Thyroid gland (tissue), 4 donors: ENCODE measurements around the gene ITGB1. TPM values are rescaled to one million over a fixed set of nuclear protein-coding genes. Genes with fewer than 3 reads are reported as not detected.

Source experiments
- DNase-seq, 2 donors: peaks; one replicate each; pipeline ENCODE4 v3.0.0-alpha.2; 2019
- H3K27ac ChIP-seq, 3 donors: fragments of 200-600 bp; sonication (generic); 1 replicate in 2 of 3; 2 replicates in 1 of 3; pipeline ENCODE4 v1.5.1; 2016 to 2019; ENCODE audit warnings: mild to moderate bottlenecking in 1 of 3, moderate library complexity in 1 of 3
- H3K27me3 ChIP-seq: fragments of 200-600 bp; sonication (generic); one replicate; pipeline ENCODE4 v1.5.1; 2019
- H3K36me3 ChIP-seq, 2 donors: fragments of 200-600 bp; sonication (generic); one replicate each; pipeline ENCODE4 v1.5.1; 2016 to 2019
- H3K4me1 ChIP-seq, 2 donors: fragments of 200-600 bp; sonication (generic); one replicate each; pipeline ENCODE4 v1.5.1; 2017 to 2019
- H3K4me3 ChIP-seq, 3 donors: fragments of 200-600 bp; sonication (generic); replicated peaks in 1 of 3; 1 replicate in 2 of 3; 2 replicates in 1 of 3; pipeline ENCODE4 v1.5.1; 2016; ENCODE audit warnings: mild to moderate bottlenecking in 1 of 3
- H3K9me3 ChIP-seq: fragments of 200-600 bp; sonication (generic); one replicate; pipeline ENCODE4 v1.5.1; 2017
- POLR2A ChIP-seq, 2 donors: fragments of 450-650 bp; IDR thresholded peaks; one replicate each; pipeline ENCODE4 v1.6.1; 2017; ENCODE audit warnings: antibody characterized with exemption in 2 of 2, mild to moderate bottlenecking in 2 of 2, moderate library complexity in 1 of 2
- WGBS, 2 donors: methylation state at CpG; one replicate each; pipeline ENCODE4 v1.1.5; 2017; 5-methylcytosine and 5-hydroxymethylcytosine counted together
- intact Hi-C: fragments of 100-400 bp; cut with DNase I; formaldehyde crosslinking; loops from one replicate; pipeline ENCODE4 v1.15.1; 2023
- total RNA-seq, 4 donors: library from RNA; depleted of rRNA; stranded (reverse); fragments of >200 nt; gene quantifications; one replicate each; pipeline ENCODE4 v1.2.3, GENCODE V29; 2016
- TF ChIP-seq, protein P1 (sequence below), 6 experiments: fragments of 200-600 bp in 3 of 6; fragments of 450-650 bp in 3 of 6; sonication (generic) in 3 of 6; IDR thresholded peaks; one replicate each; pipeline ENCODE4 v1.5.1; 2016 to 2019; ENCODE audit warnings: antibody characterized with exemption in 6 of 6, mild to moderate bottlenecking in 2 of 6, inconsistent platforms in 1 of 6, moderate library complexity in 1 of 6

The ITGB1 gene
- total RNA-seq, 4 donors from 2014 or later, result 264 to 699 (median 417) TPM

DNA sequence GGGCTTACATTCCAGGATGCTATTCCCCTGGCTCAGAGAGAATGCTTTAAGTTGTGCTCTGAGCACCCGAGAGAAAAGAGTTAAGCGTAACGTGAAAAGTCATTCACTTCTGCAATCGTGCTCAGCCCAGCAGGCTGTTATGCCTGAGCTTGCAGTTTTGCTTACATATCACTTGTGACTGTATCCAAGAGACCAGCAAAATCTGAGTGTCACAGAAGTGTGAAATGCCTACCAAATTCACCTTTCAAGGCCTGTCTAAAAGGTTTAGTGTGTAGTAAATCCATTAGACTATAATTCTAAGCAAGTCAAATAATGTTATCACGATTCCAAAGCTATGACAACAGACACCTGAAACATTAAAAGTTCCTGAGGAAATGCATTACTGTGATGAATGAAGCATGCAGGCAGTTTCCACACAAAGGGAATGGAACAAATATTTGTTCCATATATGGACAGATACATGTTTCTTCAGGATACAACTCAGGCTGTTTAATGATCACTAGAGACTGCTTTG is 20.1 kb downstream of the ITGB1 start:
- H3K9me3 ChIP-seq, result no peaks in the 10 kb centered on the region
- no peak for TF ChIP-seq POLR2A (IDR thresholded peaks at IDR 0.05)
- TF ChIP-seq, protein P1, sequence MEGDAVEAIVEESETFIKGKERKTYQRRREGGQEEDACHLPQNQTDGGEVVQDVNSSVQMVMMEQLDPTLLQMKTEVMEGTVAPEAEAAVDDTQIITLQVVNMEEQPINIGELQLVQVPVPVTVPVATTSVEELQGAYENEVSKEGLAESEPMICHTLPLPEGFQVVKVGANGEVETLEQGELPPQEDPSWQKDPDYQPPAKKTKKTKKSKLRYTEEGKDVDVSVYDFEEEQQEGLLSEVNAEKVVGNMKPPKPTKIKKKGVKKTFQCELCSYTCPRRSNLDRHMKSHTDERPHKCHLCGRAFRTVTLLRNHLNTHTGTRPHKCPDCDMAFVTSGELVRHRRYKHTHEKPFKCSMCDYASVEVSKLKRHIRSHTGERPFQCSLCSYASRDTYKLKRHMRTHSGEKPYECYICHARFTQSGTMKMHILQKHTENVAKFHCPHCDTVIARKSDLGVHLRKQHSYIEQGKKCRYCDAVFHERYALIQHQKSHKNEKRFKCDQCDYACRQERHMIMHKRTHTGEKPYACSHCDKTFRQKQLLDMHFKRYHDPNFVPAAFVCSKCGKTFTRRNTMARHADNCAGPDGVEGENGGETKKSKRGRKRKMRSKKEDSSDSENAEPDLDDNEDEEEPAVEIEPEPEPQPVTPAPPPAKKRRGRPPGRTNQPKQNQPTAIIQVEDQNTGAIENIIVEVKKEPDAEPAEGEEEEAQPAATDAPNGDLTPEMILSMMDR (IDR thresholded peaks at IDR 0.05), result no peak
- H3K27me3 ChIP-seq, result no peaks in the 10 kb centered on the region
- H3K4me1 ChIP-seq, result peaks cover 26 to 43% of the 10 kb centered on the region in 2 donors
- no peaks in the 10 kb centered on the region for H3K36me3 ChIP-seq
- WGBS, 2 donors, result 11 to 16% methylated on average over 5 of the region's 5 CpGs
- peak; percentile 21 to 35 for DNase-seq
- intact Hi-C loops, result no loop called here
- no peak overlapping the region for H3K4me3 ChIP-seq
- peak overlapping the region; percentile 61 to 69 (median 62) for H3K27ac ChIP-seq

DNA sequence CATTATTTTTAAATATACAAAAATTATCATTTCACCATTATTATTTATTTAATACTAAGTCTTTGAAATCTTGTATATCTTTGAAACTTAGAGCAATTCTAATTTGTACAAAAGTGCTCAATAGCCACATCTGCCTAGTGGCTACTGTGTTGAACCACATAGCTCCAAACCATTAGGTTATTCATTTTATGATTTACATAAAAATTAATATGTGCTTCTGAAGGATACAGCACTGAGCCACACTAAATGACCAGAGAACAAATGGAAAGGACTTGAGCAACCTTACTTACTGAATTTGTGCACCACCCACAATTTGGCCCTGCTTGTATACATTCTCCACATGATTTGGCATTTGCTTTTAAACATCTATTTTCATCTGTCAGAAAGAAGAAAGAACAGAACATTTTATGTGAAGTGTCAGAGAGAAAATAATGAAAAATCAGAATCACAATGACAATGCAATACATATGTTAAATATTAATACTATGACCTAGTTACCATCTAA is 25.8 kb downstream of the ITGB1 start:
- intact Hi-C loops, result no loop called here
- no peak for TF ChIP-seq POLR2A (IDR thresholded peaks at IDR 0.05)
- TF ChIP-seq, protein P1 (IDR thresholded peaks at IDR 0.05), result no peak
- Histone ChIP-seq H3K4me3 (no peak overlapping the region), H3K36me3 (peaks cover 6 to 12% of the 10 kb centered on the region in 2 donors), H3K27ac (no peak overlapping the region), H3K4me1 (peaks cover 0 to 7% of the 10 kb centered on the region in 2 donors), H3K9me3 (no peaks in the 10 kb centered on the region), H3K27me3 (no peaks in the 10 kb centered on the region)
- DNase-seq, result no peak

DNA sequence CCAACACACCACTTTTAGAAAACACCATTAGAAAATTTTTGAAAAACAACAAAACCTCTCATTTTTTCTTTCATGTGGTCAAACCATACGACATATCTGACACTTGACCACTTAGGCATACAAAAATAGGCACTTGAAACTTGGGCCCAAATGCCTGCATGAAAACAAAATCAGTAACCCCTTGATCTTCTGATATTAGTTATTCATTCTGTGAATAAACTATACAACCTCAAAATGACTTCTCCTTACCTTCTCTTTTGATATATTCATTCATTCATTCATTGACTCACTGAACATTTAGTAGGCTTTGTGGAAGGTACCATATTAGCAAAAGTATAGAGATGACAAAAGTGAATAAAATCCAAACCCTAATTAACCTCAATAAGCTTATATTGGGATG is 26.4 kb downstream of the ITGB1 start:
- H3K4me1 ChIP-seq, result peaks cover 0 to 7% of the 10 kb centered on the region in 2 donors
- H3K36me3 ChIP-seq, result peaks cover 10 to 19% of the 10 kb centered on the region in 2 donors
- no peaks in the 10 kb centered on the region for H3K27me3 ChIP-seq
- 21 to 34% methylated on average over 1 of the region's 1 CpG for WGBS, 2 donors
- no peak overlapping the region for H3K27ac ChIP-seq
- TF ChIP-seq POLR2A (IDR thresholded peaks at IDR 0.05), result no peak
- no peaks in the 10 kb centered on the region for H3K9me3 ChIP-seq
- intact Hi-C loops, result no loop called here
- no peak overlapping the region for H3K4me3 ChIP-seq
- no peak for DNase-seq

DNA sequence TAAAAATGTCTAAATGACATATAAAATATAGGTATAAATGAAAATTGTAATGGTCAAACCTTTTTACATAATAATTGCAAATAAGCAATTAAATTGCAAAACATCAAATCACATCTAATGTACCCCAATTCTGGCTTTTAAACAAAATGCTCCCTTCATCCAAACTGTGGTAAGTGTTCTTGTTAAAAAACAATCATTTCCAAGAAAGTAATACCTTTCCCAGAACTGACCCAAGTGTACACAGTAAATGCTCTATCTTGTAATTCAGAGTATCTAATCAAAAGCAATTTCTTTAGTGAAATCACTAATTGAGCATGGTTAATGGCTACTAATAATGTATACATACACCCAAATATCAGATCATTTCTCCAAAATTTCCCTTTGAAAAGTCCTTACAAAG is 28.0 kb downstream of the ITGB1 start:
- Histone ChIP-seq H3K27me3 (no peaks in the 10 kb centered on the region), H3K9me3 (no peaks in the 10 kb centered on the region), H3K4me1 (peaks cover 0 to 7% of the 10 kb centered on the region in 2 donors), H3K27ac (peak overlapping the region in 1 of 3 donors; percentile 4), H3K36me3 (peaks cover 16 to 33% of the 10 kb centered on the region in 2 donors), H3K4me3 (no peak overlapping the region)
- DNase-seq, result no peak
- intact Hi-C loops, result no loop called here
- TF ChIP-seq, protein P1 (IDR thresholded peaks at IDR 0.05), result no peak
- TF ChIP-seq POLR2A (IDR thresholded peaks at IDR 0.05), result no peak

DNA sequence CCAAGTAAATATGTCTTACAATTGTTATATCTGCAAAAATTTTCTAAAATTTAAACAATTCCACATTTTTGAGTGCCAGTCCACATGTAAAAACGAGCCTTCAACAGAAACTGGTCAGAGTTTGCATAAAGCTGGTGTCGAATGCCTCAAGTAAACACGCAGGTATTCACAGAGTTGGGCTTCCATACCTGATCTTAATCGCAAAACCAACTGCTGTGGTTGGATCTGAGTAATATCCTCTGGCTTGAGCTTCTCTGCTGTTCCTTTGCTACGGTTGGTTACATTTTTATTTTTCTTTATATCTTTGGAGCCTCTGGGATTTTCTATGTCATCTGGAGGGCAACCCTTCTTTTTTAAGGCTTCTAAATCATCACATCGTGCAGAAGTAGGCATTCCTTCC is 28.4 kb downstream of the ITGB1 start:
- WGBS, 2 donors, result 62 to 65% methylated on average over 6 of the region's 6 CpGs
- intact Hi-C loops, result no loop called here
- H3K4me3 ChIP-seq, result no peak overlapping the region
- no peaks in the 10 kb centered on the region for H3K9me3 ChIP-seq
- peaks cover 0 to 7% of the 10 kb centered on the region in 2 donors for H3K4me1 ChIP-seq
- peak overlapping the region in 2 of 3 donors; percentile 4 to 15 for H3K27ac ChIP-seq
- DNase-seq, result no peak
- TF ChIP-seq POLR2A (IDR thresholded peaks at IDR 0.05), result no peak
- TF ChIP-seq, protein P1 (IDR thresholded peaks at IDR 0.05), result no peak
- H3K27me3 ChIP-seq, result no peaks in the 10 kb centered on the region
- H3K36me3 ChIP-seq, result peaks cover 16 to 33% of the 10 kb centered on the region in 2 donors
